Erythroblast (primary cell): ENCODE data around the gene GBGT1.

Experiments used
- GATA1 ChIP-seq: IDR thresholded peaks from 2 replicates; pipeline ENCODE4 v1.6.1; 2011; ENCODE audit warnings: low read depth, mild to moderate bottlenecking, control low read depth, low read length, moderate library complexity
- POLR2A ChIP-seq: IDR thresholded peaks from 2 replicates; pipeline ENCODE4 v1.6.1; 2011; ENCODE audit warnings: mild to moderate bottlenecking, low read length

GRCh38 chr9:133111808-133112662 is 51.7 kb downstream of the GBGT1 start:
- TF ChIP-seq POLR2A (no peak), GATA1 (no peak)
